Astrocyte of the cerebellum (primary cell): ENCODE results near the gene EEF2KMT.

Experiments
- DNase-seq: peaks from one replicate; pipeline ENCODE4 v3.0.0-alpha.2; 2011; ENCODE audit warnings: low read depth
- H3K4me3 ChIP-seq: 2 replicates; pipeline ENCODE4 v1.5.1; 2011; ENCODE audit warnings: mild to moderate bottlenecking, low read depth, low read length, moderate library complexity
- CTCF ChIP-seq: IDR thresholded peaks from 2 replicates; pipeline ENCODE4 v1.5.1; 2012; ENCODE audit warnings: low read length, low read depth, moderate library complexity, mild to moderate bottlenecking; ENCODE audit errors: missing control alignments
- in situ Hi-C: cut with HindIII; loops from 2 replicates; pipeline ENCODE4 v1.10.0; 2017; ENCODE audit warnings: low sequenced_read_pairs

Gene EEF2KMT

GRCh38 chr16:5069854-5070253 lies 27.7 kb downstream of the EEF2KMT start:
- H3K4me3 ChIP-seq, result no peak overlapping the region
- in situ Hi-C loops, result no loop called here
- no peak for DNase-seq
- TF ChIP-seq CTCF, result no peak

GRCh38 chr16:5069048-5069447 lies 28.5 kb downstream of the EEF2KMT start:
- DNase-seq, result no peak
- no peak for TF ChIP-seq CTCF
- in situ Hi-C loops, result no loop called here
- no peak overlapping the region for H3K4me3 ChIP-seq

GRCh38 chr16:5066511-5066910 lies 31.1 kb downstream of the EEF2KMT start:
- no peak overlapping the region for H3K4me3 ChIP-seq
- in situ Hi-C loops, result no loop called here
- DNase-seq, result no peak
- TF ChIP-seq CTCF, result no peak

- in situ Hi-C loops, result no loop called here
- DNase-seq, result no peak
- no peak for TF ChIP-seq CTCF
- H3K4me3 ChIP-seq, result no peak within 1 kb of the TSS
Measured at GRCh38 chr16:5065813-5066212, 31.8 kb downstream of the EEF2KMT start, which contains the start of gene C16orf89. Gene C16orf89 (minus strand): TSS chr16:5065956. CDS start chr16:5065908, 48 bp downstream.

- TF ChIP-seq CTCF, result no peak
- in situ Hi-C loops, result no loop called here
- DNase-seq, result no peak
Measured at GRCh38 chr16:5065326-5065725, 32.3 kb downstream of the EEF2KMT start.

GRCh38 chr16:5064915-5065314 lies 32.7 kb downstream of the EEF2KMT start:
- in situ Hi-C loops, result no loop called here
- no peak for DNase-seq
- H3K4me3 ChIP-seq, result no peak overlapping the region
- TF ChIP-seq CTCF, result no peak

More at GRCh38 chr16:5065326-5065725, 32.3 kb downstream of the EEF2KMT start:
- no peak overlapping the region for H3K4me3 ChIP-seq
